DND-41 (cell line): ENCODE measurements around the gene EEF2.
"Not testable (repeated sequence)": the region's sequence is repeated elsewhere in the genome, so short reads cannot be mapped to it uniquely, and the experiment has no call there.

Source experiments
- ATAC-seq: fragments of 200-7000 bp; cut with Tn5 transposase; 3 replicates; pipeline ENCODE4 v1.9.1; 2021; ENCODE audit warnings: low read depth; ENCODE audit not compliant: insufficient read depth
- DNase-seq: peaks from one replicate; pipeline ENCODE4 v3.0.0-alpha.2; 2020
- H2AFZ ChIP-seq: 2 replicates; pipeline ENCODE4 v1.6.0; 2012; ENCODE audit warnings: low read depth, low read length
- H3K27ac ChIP-seq: 2 replicates; pipeline ENCODE4 v1.5.1; 2012; ENCODE audit warnings: low read length, inconsistent platforms
- H3K27me3 ChIP-seq: fragments of 200-600 bp; sonication (generic); 2 replicates; pipeline ENCODE4 v1.6.0; 2012; ENCODE audit warnings: low read length, mild to moderate bottlenecking, inconsistent platforms; ENCODE audit not compliant: insufficient read depth, poor library complexity
- H3K36me3 ChIP-seq: 2 replicates; pipeline ENCODE4 v1.5.1; 2012; ENCODE audit warnings: low read length, inconsistent platforms; ENCODE audit not compliant: insufficient read depth
- H3K4me1 ChIP-seq: 2 replicates; pipeline ENCODE4 v1.5.1; 2012; ENCODE audit warnings: mild to moderate bottlenecking, low read length; ENCODE audit not compliant: insufficient read depth
- H3K4me2 ChIP-seq: 2 replicates; pipeline ENCODE4 v1.6.0; 2012; ENCODE audit warnings: mild to moderate bottlenecking, moderate library complexity, low read length, inconsistent platforms; ENCODE audit not compliant: insufficient read depth
- H3K4me3 ChIP-seq, 2 experiments: fragments of 200-600 bp in 1 of 2; shearing (Covaris generic) in 1 of 2; 2 replicates each; pipeline ENCODE4 v1.5.1; 2012 to 2016; ENCODE audit warnings: inconsistent platforms in 2 of 2, low read length in 2 of 2, mild to moderate bottlenecking in 2 of 2, low read depth in 1 of 2, moderate library complexity in 1 of 2
- H3K79me2 ChIP-seq: 2 replicates; pipeline ENCODE4 v1.6.0; 2012; ENCODE audit warnings: low read length, inconsistent platforms; ENCODE audit not compliant: insufficient read depth
- H3K9ac ChIP-seq: 2 replicates; pipeline ENCODE4 v1.6.0; 2012; ENCODE audit warnings: low read depth, mild to moderate bottlenecking, inconsistent platforms, low read length, moderate library complexity
- H3K9me3 ChIP-seq: 2 replicates; pipeline ENCODE4 v1.5.1; 2012; ENCODE audit warnings: low read length, moderate library complexity, mild to moderate bottlenecking, inconsistent platforms; ENCODE audit not compliant: insufficient read depth, severe bottlenecking
- H4K20me1 ChIP-seq: 2 replicates; pipeline ENCODE4 v1.6.0; 2012; ENCODE audit warnings: low read length; ENCODE audit not compliant: insufficient read depth
- CTCF ChIP-seq: IDR thresholded peaks from 2 replicates; pipeline ENCODE4 v1.5.1; 2012; ENCODE audit warnings: borderline replicate concordance, low read length, moderate library complexity, mild to moderate bottlenecking; ENCODE audit not compliant: poor library complexity, severe bottlenecking; ENCODE audit errors: extremely low read depth
- EZH2 ChIP-seq: IDR thresholded peaks from 3 replicates; pipeline ENCODE4 v1.6.1; 2012; ENCODE audit warnings: borderline replicate concordance, low read depth, mild to moderate bottlenecking, moderate library complexity, low read length, inconsistent platforms; ENCODE audit not compliant: severe bottlenecking

EEF2 gene

DNA sequence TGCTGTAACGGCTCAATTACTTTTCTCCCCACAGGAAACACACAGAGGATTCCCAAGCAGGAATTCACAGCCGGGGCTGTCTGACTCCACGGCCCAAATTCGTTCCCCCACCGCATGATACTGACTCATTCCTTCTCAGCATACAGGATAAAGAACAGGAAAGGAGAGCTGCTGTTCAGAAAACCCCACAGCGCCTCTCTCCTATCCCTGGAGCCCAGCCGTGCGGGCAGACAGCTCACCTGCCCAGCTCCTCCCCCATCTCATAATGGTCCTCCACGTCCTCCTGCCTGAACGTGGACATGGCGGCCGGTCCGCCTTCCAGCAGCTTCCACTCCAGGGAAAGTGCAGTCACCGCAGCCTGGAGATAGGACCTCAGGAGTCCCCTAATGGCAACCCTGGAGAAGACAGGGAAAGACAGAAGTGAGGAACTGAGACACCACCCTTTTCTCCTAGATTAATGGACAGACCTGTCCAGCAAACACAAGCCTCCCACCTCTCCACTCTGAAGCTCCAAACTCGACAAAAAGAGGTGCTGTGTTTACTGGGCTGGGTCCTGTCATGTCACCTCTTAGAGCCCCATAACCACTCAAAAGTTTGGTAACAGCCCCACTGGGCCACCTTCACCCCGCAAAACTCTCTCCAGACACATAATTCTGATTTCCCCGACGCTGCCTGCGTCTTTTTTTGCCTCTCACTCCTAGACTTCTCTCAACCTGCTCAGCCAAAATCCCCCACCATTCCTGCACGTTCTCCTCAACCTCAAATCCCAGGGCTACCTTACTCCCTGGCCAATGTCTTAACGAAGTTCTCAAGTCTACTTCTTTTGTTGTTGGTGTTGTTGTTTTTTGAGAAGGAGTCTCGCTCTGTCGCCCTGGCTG lies 15.6 kb downstream of the EEF2 start:
- Histone ChIP-seq H4K20me1 (peaks cover 37% of the 10 kb centered on the region), H3K9me3 (no peaks in the 10 kb centered on the region), H3K4me3 (peak overlapping the region; percentile 98 to 100; a peak in 3 of 4 replicates), H3K4me1 (peaks cover 26% of the 10 kb centered on the region), H3K27ac (peak overlapping the region; percentile 79; the same call in 1 of the 2 replicates), H3K4me2 (peak overlapping the region; percentile 85), H3K79me2 (peaks cover 44% of the 10 kb centered on the region), H2AFZ (no peak overlapping the region), H3K9ac (peak overlapping the region; percentile 92), H3K36me3 (peaks cover 39% of the 10 kb centered on the region), H3K27me3 (no peaks in the 10 kb centered on the region)
- no peak for DNase-seq
- no peak for ATAC-seq
- TF ChIP-seq CTCF (no peak), EZH2 (no peak)

DNA sequence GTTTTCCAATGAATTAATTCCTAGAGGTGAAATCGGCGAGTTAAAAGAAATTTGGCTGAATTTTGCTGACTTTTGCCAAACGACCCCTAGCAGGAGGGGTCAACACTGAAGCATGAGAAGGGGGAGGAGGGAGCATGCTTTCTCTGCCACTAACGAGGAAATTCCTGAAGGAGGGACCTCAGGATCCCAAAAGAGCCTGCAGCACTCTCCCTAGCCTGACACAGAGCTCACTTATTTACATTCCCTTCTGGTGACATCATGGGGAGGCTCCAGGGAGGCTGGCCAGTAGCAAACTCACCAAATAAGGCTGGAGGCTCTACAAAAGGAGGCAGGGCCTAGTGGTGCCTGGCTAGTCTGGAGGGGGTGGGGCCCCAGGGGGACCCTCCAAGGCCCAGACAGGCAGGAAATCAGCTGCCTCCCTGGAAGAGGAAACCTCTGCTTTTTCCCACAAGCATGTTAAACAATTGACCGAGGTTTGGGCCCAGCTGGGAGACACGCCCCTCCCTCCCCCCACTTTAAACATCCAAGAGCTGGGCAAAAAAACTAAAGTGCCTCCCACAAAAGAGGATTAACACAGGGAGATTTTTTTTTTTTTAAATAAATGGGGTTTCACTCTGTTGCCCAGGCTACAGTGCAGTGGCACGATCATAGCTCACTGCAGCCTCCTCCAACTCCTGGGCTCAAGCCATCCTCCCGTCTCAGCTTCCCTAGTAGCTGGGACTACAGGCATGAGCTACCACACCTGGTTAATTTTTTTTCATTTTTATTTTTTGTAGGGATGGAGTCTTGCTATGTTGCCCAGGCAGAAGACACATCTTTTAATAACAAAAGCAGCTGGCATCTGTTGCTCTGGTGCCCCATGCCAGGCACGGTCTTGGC lies 16.5 kb downstream of the EEF2 start:
- TF ChIP-seq CTCF (no peak), EZH2 (no peak)
- H3K9ac ChIP-seq, result peak overlapping the region; percentile 92; the same call in 1 of the 2 replicates
- H4K20me1 ChIP-seq, result peaks cover 37% of the 10 kb centered on the region
- H2AFZ ChIP-seq, result no peak overlapping the region
- H3K4me3 ChIP-seq, result no peak overlapping the region
- no peaks in the 10 kb centered on the region for H3K9me3 ChIP-seq
- DNase-seq (peak; percentile 19), ATAC-seq (no peak)
- 0 out of 2 replicates have a peak overlapping the region, but pooled peaks have one; percentile 32 for H3K27ac ChIP-seq
- H3K79me2 ChIP-seq, result peaks cover 44% of the 10 kb centered on the region
- peaks cover 46% of the 10 kb centered on the region for H3K36me3 ChIP-seq
- H3K4me2 ChIP-seq, result peak overlapping the region; percentile 85; the same call in 1 of the 2 replicates
- H3K4me1 ChIP-seq, result peaks cover 26% of the 10 kb centered on the region
- no peaks in the 10 kb centered on the region for H3K27me3 ChIP-seq

- peaks cover 37% of the 10 kb centered on the region for H4K20me1 ChIP-seq
- peaks cover 54% of the 10 kb centered on the region for H3K36me3 ChIP-seq
- H3K79me2 ChIP-seq, result peaks cover 44% of the 10 kb centered on the region
- H3K9me3 ChIP-seq, ATAC-seq, H2AFZ ChIP-seq, H3K4me3 ChIP-seq, H3K27me3 ChIP-seq, DNase-seq, H3K4me2 ChIP-seq, H3K27ac ChIP-seq, H3K9ac ChIP-seq: not testable (repeated sequence)
- H3K4me1 ChIP-seq, result peaks cover 26% of the 10 kb centered on the region
Observed at GRCh38 chr19:3967983-3968382, 17.3 kb downstream of the EEF2 start.
